ENCODE data around the gene TEKT4.

GRCh38 chr2:94869131-94869530, 2.1 kb upstream of the TEKT4 start:
- TF ChIP-seq CTCF (IDR thresholded peaks at IDR 0.05 in 8 of 11, conservative IDR thresholded peaks at IDR 0.05 in 3 of 11) (no peak), POLR2A (IDR thresholded peaks at IDR 0.05) (no peak), POLR2AphosphoS5 (IDR thresholded peaks at IDR 0.05) (no peak)
